ENCODE data around the gene LRRK2.
A peak's percentile ranks its signal among the peaks of the same experiment; 100 is the strongest.
"Not testable (repeated sequence)": the region's sequence is repeated elsewhere in the genome, so short reads cannot be mapped to it uniquely, and the experiment has no call there.

LRRK2 gene

DNA sequence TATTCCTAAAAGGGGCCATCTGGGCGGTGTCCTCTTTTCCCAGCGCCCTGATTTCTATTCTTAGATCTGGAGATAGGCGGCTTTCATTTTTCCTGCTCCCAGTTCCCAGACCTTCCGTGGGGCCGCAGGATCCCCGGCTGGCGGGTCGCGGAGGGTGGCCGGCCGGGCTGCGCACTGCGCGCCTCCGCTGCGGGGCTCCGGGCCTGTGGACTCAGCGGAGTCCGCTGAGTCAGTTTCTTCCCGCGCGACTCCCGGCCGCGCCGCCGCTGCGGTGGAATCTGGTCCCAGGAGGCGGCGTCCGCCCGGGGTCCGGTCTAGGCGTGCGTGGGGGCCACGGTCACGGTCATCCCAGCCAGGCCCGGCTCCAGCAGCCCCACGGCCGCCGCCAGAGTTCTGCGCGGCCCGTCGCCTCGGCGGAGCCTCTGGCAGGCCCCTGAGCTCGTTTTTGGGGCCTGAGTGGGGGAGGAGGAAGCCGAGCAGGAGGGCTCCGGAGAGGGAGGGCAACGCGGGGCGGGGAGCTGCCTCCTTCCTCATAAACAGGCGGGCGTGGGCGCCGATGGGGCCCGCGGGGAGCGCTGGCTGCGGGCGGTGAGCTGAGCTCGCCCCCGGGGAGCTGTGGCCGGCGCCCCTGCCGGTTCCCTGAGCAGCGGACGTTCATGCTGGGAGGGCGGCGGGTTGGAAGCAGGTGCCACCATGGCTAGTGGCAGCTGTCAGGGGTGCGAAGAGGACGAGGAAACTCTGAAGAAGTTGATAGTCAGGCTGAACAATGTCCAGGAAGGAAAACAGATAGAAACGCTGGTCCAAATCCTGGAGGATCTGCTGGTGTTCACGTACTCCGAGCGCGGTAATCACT, at the start of gene LRRK2:
Gene LRRK2 (plus strand): TSS at position 559 of the 853 bp plus-strand sequence. CDS start 135 bp downstream, at position 694.
- peak; percentile 73 for DNase-seq

DNA sequence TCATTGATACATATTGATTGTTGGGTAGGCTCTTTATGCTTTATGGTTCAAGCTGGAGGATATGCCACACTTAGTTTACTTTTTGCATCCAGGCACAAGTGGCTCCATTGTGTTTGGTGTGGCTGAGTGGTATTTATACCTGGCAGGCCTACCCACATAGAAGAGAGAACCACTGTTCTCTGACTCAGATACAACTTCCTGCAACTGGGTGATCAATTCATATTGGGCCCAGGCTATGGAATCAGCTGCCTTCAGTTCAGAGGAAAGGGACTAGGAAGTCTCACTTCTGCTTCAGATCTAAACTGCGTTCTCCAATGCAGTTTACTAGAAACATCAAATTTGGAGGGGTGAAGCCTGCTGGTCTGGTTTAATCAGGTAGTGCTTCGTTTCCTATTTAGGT, 49.8 kb upstream of the LRRK2 start:
- no peak for DNase-seq

DNA sequence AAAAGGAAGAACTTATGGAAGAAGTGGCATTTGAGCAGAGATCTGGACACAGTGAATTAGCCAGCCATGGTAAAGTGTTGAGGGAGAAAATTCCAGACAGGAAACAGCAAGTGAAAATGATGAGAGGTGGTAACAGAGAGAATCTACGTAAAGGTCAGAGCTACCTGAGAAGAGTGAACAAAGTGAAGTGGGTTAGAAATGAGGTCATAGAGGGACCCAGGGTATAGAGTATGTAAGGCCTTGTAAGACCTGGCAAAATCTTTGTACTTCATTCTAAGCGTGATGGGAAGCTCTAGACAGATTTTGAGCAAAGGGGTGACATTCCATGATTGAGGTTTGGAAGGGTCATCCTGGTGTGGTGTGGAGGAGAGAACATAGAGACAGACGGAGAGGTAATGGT, 49.3 kb upstream of the LRRK2 start:
- DNase-seq = no peak

DNA sequence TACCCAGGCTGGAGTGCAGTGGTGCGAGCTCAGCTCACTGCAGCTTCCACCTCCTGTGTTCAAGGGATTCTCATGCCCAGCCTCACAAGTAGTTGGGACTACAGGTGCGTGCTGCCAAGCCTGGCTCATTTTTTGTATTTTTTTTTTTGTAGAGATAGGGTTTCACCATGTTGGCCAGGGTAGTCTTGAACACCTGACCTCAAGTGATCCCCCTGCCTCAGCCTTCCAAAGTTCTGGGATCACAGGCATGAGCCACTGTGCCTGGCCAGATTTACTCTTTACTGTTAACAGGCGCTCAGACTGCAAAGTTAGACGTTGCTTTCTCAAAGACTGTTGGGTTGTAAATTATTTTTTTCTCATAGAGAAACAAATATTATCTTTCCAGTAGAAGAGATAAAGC, 46.1 kb upstream of the LRRK2 start:
- no peak for DNase-seq

DNA sequence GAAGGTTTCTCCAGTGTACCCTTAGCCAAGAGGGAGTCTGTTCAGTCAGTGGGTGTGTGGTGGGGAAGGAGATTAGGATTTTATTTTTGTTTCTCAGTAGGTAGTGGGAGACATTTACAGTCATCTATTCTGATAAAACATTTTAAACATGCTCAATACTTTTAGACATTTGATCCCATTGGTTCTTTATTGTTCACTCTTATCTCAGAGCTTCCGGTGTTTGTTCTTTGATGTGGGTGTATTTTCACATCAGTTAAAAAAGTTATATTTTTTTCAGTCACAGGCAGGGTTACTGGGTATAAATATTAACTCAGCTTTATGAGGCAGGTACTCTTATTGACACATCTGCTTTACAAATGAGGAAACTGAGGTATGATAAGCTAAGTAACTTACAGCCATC, 43.3 kb upstream of the LRRK2 start:
- DNase-seq = no peak

DNA sequence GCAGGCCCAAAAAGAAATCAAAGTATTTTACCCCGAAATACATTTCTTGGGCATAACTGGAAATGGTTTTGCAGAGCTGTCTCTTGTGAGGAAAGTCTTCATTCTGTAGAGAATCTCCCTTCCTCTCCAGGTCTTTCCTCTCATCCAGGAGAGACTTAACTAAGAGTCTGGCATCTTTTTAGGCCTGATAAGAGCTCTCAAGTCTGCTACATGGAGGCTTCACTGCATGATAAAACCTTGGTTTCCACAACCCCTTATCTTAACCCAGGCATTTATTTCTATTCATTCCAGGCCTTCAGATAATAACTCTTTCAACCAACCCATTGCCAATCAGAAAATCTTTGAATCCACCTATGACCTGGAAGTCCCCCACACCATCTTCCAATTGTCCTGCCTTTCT, 41.1 kb upstream of the LRRK2 start:
- no peak for DNase-seq

DNA sequence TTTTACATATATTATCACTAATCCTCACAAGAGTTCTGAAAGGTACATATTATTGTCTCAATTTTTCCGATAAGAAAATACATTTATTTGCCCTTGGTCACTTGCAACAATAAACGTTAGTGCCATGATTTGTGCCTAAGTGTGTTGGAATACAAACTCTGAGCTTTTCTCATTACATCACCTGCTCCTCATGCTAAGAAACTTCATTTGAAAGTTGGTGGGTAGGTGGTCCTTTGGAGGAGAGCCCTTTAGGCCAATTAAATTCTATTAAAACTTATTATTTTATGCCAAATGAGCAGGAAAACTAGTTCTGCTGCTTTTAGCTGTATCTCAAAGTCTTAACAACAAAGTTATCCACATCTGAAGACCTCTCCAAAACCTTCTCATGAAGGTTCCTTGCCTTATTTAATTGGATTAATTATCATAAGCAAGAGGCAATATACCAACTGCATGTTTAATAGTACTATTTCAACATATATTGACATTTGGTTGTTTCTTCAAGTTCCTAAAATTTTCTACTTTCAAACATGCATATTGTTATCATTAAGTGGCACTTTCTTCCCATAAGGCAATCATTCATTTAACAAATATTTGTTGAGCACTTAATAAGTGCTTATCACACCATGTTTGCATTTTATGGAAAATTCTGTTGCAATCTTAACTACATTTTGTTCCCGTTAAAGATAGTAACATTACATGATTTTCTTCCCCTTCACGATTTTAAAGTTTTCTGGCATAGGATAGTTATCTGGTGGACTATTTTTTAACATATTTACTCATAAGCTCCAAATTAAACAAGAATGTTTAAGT, 40.1 kb upstream of the LRRK2 start:
- DNase-seq = no peak

DNA sequence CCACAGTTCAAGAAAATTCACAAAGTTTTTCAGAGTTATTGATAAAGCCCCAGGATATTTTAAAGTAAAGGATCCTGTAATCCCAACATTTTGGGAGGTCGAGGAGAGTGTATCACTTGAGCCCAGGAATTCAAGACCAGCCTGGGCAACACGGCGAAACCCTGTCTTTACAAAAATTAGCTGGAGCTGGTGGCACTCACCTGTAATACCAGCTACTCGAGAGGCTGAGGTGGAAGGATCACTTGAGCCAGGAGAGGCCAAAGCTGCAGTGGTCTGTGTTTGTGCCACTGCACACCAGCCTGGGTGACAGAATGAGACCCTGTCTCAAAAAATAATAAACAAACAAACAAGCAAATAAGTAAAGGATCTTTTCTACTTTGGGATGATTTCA, 39.5 kb upstream of the LRRK2 start:
- no peak for DNase-seq

DNA sequence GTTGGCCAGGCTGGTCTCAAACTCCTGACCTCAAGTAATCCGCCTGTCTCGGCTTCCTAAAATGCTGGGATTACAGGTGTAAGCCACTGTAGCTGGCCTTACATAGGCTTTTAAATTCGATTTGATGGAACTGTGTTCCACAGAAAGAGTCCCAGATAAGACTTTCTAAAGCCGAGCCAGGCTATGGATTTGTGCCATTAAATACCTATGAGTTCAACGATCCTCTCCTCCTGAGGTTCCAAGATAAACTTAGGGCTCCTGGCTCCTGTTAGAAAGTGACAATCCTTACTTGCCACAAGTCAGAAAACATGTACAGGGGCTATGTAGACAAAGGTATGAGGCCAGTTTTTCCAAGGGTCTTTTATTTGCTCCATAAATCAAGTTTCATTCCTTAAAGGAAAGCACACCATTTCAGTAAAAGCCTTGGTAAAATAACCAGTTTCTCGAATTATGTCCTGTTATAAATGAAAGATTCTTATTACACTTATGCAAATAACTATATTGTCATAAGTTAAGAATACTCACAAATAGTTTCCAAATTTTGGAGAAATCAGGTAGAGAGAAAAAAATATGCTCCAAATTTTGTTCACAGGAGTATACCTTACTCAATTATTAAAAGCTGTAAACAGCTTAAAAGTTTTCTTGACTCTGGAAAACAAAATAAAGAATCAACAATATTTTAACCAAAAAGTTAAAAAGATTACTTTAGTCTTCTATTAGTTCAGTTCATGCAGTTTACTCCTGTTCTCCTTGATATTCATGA, 36.1 kb upstream of the LRRK2 start:
- DNase-seq = no peak

DNA sequence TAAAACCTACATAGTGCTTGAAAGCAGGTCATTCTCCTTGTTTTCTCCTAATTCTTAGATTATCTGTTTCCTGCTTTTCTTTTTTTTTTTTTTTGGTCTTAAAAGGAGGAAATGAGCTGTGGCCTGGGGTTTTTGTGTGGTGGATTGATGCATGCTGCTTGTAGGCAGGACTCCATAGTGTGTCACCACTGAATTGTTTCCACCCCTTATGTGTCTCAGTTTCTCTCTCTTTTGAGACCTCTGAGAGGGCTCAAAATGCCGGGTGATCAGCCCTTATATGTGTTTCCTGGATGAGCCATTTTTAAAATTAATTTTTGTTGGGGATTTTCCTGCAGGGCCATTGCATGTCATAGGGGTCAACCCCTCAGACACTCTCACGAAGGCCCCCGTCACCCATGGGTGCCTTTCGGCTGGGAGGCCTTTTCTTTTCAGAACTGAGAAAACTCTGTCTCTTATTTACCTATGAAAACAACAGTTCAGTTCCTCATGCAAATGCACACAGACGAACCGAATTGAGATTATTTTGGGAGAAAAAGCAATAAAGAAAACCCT, 32.0 kb upstream of the LRRK2 start:
- peak; percentile 61 for DNase-seq

DNA sequence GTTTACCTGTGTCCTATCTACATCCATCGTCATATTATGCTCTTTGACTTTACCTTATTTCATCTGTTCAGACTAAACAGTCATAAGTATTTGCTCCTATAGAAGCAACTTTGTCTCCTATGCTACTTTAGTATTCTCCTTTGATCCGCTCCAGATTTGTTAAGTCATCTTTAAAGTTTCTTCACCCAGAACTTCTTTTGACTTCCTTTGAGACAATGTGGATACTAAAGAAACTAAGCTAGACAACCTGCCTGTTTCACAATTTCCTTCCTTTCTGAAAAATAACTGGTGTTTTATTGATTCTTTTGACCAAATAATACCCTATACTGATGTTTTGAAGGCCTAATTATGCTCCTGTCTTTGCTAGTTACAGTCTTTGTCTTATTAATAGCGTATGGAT, 30.0 kb upstream of the LRRK2 start:
- DNase-seq = no peak

DNA sequence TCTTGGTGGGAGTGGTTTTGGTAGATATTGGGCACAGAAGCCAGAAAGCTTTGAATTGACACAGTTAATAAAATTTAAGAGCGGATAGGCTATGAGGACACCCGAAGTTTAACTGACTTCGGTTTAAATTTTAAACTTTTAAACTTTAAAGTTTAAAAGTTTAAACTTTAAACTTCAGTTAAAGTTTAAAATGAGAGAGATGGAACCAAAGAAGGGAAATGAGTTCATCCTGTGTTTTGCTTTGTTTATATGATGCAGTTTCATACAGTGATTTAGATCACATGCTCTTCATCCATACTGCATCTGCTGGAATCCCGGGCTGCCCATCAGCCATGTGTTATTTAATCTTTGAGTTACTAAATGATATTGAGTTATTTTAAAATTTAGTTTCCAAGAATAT, 27.2 kb upstream of the LRRK2 start:
- no peak for DNase-seq

DNA sequence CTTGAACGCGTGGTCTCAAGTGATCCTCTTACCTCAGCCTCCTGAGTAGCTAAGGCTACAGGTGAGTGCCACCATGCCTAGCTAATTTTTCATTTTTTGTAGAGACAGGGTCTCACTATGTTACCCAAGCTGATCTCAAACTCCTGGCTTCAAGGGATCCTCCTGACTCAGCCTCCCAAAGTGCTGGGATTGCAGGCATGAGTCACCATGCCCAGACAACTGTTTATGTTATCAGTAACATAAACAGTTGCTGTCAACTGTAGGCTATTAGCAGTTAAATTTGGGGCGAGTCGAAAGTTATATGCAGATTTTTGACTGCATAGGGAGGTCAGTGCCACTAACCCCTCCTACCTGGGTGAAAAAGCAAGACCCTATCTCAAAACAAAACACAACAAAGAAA, 26.2 kb upstream of the LRRK2 start:
- no peak for DNase-seq

DNA sequence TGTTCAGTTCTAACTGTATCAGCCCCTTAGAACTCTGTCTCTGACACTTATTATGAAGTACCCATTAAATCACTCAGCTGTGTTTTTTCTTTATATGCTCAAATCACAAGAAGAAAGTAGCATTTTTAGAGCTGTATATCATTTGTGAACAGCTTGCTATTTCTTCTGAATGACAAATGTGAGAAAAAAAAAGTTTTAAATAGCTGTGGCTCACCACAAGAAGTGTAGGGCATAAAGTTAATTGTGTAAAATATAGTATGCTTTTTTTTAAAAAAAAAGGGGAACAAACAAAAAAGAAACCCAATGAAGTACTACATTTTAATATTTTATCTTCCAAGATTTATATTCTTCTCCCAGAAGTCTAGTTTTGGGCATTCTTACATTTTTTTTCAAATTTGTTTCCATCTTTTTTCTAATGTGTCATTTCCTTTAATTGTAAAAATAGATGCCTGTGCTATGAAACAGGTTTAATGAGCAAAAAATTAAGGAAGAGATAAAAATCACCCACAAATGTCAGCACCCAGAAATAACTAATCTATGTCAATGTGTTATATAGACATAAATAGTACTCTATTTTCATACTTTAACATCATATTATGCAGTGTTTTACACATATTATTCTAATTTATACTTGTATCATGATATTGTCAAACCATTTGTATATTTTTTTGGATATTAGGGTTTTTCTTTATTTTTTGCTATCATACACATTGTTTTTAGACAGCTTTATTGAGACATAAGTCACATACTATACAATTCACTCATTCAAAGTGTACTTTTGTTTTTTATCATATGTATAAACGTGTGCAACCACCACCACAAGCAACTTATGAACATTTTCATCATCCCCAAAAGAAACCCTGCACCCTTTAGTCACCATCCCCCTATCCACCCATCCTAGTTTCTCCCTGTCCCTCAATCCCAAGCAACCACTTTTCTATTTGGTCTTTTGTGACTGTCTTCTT, 22.4 kb upstream of the LRRK2 start:
- DNase-seq = peak; percentile 37

DNA sequence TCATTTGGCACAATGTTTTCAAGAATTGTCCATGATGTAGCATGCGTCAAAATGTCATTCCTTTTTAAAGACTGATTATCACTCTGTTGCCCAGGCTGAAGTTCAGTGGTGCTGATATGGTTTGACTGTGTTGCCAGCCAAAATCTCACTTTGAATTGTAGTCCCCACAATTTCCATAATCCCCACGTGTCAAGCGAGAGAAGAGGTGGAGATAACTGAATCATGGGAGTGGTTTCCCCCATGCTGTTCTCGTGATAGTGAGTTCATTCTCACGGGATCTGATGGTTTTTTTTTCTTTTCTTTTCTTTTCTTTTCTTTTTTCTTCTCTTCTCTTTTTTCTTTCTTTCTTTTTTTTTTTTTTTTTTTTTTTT, 21.8 kb upstream of the LRRK2 start:
- no peak for DNase-seq

DNA sequence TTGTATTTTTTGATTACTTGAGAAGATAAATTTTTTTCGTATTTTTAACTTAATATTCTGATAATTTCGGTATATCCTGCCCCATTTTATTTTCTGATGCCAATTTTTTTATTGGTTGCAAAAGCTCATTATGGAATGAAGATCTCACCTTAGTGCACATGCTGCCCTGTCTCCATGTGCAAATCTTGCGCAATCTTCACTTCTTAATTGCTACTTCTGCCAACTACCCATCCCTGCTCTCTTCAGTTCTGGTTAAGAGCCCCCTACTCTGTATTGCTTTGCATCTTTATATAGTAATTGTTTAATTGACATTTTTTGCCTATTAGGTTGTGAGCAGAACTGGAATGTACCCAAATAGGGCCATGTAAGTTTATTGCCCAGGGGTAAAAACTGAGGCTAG, 20.5 kb upstream of the LRRK2 start:
- DNase-seq = no peak

DNA sequence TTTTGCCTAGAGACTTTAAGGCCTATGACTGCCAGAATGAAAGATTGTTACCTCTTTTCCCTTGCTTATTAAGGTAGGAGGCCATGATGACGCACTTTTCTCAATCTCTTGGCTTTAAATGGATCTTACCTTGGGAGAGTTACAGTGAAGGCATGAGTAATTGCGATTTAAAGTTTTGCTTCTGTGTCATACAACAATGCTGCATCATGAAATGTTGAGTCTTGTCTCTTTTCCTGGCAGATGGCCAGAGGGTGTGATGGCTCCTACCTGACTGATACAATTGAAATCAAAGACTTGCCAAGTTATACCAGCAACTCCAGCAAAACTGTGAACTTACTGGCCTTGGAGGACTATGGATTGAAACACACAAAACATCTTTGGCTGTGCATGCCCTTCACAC, 17.2 kb upstream of the LRRK2 start:
- no peak for DNase-seq

DNA sequence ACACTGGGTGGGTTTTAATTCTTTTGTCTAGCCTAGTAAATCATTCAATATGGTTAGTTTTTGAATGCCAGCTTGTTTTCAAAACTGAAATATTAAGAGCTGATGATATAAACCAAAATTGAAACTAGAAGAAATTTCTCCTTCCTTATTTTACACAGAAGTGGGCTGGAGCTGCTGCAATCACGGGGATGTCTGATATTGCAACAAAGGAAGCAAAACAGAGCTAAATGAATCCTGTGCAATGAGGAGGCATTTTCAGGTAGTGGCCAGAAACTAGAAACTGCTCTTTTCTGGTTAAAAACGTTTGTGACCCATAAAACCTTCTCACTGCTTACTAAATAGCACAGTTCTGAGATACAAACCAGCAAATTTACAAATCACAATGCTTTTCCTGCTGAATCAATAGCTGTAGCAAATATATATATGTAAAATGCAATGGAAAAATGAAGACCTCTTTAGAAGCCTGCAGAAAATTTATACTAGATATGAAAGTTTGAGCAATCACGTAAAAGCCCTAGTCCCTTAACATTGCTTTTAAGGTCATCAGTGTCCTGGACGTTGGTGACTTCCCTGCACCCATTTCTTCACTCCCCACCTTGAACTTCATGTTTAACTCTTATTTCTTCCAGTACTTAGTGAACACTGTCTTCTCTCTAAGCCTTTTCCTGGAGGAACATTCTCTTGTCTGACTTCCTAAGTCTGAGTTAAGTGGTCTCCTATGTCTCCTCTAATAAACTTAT, 15.9 kb upstream of the LRRK2 start:
- DNase-seq = peak; percentile 91

DNA sequence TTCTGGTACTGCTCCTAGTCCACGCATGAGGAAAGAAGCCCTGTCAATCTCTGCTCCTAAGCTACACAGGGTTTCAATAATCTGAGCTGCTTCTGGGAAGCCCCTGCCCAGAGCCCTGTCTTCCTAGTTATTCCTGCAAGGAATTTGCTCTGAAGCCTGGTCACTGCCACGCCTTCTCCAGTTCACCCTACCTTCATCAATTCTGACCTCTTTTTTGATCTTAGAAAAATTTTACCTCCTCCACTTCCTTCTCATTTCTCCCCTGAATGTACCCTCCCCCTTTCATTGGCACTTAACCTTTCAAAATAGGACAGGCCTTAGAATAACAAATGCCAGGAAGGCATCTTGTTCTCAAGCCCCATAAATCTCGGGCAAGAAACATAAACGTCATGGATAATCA, 14.9 kb upstream of the LRRK2 start:
- no peak for DNase-seq

DNA sequence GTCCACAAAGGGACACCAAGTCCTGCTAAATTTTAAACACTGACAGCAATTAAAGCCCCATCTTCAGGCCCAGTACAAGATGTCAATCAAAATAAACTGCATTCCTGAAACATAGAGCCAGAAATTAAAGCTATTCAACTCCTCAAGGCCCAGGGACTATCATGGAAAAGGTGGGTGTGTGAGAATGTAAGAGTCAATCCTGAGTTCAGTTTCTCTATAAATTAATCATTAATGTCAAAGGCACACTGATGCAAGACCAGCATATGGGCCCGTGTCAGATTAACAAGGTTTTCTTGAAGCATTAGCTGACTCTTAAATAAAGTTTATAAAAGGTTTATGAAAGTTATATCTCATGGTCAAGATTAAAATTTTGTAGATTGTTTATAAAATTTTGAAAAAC, 13.6 kb upstream of the LRRK2 start:
- DNase-seq = not testable (repeated sequence)

DNA sequence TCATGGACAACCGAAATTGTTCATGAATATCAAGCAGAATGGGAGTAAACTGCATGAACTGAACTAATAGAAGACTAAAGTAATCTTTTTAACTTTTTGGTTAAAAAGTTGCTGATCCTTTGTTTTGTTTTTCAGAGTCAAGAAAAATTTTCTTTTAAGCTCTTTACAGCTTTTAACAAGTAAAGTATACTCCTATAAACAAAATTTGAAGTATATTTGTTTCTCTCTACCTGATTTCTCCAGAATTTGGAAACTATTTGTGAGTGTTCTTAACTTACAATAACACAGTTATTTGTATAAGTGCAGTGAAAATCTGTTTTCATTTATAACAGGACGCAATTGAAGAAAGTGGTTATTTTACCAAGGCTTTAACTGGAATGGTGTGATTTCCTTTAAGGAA, 12.2 kb upstream of the LRRK2 start:
- no peak for DNase-seq
